Urothelium cell line (cell line): Measurements from ENCODE around the gene IDH2.

Experiments
- DNase-seq: peaks from one replicate; pipeline ENCODE4 v3.0.0; 2011; ENCODE audit warnings: low spot score, mixed read lengths
- FAIRE-seq: peaks from 2 replicates; lab custom pipeline; 2011; peaks lifted over from hg19 to GRCh38; lab: Jason Lieb, UNC

IDH2 gene

DNA sequence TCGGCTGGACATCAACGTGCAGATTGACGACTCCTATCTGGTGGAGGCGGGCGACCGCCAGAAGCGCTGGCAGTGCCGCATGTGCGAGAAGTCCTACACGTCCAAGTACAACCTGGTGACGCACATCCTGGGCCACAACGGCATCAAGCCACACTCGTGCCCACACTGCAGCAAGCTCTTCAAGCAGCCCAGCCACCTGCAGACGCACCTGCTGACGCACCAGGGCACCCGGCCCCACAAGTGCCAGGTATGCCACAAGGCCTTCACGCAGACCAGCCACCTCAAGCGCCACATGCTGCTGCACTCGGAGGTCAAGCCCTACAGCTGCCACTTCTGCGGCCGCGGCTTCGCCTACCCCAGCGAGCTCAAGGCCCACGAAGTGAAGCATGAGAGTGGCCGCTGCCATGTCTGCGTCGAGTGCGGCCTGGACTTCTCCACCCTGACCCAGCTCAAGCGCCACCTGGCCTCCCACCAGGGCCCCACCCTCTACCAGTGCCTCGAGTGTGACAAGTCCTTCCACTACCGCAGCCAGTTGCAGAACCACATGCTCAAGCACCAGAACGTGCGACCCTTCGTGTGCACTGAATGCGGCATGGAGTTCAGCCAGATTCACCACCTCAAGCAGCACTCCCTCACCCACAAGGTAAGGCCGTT, 34.2 kb downstream of the IDH2 start:
- no peak for DNase-seq
- no peak for FAIRE-seq

DNA sequence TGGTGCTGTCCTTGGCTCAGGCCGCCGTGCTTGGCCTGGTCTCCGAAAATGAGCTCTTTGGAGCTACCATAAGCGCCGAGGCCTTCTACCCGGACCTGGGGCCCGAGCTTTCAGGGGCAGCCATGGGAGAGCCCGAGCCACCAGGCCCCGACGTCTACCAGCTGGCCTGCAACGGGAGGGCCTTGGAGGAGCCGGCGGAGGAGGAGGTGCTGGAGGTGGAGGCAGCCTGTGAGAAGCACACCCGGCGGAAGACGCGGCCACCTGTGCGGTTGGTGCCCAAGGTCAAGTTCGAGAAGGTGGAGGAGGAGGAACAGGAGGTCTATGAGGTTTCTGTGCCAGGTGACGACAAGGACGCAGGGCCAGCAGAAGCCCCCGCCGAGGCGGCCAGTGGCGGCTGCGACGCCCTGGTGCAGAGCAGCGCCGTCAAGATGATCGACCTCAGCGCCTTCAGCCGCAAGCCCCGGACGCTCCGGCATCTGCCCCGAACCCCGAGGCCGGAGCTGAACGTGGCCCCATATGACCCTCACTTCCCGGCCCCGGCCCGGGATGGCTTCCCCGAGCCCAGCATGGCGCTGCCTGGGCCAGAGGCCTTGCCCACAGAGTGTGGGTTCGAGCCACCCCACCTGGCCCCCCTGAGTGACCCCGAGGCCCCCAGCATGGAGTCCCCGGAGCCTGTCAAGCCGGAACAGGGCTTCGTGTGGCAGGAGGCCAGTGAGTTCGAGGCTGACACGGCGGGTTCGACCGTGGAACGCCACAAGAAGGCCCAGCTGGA, 34.9 kb downstream of the IDH2 start:
- DNase-seq (no peak), FAIRE-seq (no peak)

DNA sequence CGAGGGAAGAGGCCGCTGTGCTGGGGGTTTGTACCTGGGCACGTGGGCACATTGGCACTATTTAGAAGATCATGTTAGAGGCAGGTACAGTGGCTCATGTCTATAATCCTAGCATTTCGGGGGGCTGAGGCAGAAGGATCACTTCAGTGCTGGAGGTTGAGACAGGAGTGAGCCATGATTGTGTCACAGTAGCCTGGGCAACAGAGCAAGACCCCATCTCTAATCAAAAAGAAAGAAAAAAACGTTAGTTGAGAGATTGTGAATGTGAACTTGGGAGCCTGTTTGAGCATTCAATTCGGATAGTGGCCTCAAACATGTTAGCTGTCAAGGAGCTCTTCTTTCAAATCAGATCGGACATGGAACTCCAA, 36.6 kb downstream of the IDH2 start:
- DNase-seq (no peak), FAIRE-seq (no peak)

DNA sequence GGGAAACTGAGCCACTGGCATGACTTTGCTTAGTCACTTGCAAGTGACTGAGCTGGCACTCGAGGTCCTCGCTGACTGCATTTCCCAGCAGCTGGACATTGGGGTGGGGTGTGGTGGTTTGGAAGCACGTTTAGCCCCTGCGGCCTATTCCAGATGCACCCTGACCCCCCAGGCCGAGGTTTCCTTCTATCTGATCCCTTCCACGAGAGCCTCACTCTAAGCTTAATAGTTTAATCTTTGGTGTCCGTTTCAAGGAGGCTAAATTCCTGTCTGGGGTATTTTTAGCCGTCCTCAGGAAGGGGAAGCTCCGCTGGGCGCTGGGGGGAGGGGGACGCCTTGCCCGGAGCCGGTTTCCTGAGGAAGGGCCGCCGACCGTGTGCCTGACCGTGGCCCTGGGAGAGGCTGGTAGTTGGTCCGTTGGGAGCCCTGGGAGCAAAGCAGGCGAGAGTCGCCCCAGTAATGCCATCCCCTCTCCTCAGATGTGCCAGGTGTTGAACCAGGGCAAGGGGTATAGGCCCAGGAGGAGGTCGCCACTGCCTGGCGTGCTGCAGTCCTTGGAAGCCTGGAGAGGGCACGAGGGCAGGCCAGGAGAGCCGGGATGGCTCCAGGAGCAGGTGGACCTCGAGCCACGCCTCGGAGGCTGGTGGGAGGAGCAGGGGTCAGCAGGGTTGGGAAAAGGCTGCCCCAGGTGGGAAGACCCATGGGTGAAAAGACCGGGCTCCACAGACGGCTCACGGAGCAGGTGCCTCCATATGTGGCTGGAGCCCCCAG, 37.2 kb downstream of the IDH2 start:
- DNase-seq (no peak), FAIRE-seq (no peak)

DNA sequence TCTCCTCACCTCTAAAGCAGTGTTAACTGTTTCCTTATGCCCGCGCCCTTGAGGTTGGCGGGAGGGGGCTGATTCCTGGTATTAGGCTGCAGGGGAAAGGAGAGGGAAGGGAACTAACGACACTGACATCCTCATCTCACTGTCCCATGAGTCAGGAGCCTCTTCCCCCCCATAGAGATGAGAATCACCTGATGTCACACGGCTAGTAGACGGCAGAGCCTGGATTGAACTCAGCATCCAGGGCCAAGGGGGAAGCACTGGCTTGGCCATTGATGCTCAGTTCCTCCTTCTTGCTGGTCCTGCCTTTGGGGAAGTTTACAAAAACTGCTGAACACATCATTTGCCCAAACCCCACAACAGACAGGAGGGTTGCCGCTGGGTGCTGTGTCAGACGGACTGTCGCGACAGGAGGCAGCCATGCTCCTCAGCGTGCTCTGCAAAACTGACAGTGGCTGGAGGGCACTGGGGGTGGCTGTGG, 38.5 kb downstream of the IDH2 start:
- FAIRE-seq (no peak), DNase-seq (no peak)

DNA sequence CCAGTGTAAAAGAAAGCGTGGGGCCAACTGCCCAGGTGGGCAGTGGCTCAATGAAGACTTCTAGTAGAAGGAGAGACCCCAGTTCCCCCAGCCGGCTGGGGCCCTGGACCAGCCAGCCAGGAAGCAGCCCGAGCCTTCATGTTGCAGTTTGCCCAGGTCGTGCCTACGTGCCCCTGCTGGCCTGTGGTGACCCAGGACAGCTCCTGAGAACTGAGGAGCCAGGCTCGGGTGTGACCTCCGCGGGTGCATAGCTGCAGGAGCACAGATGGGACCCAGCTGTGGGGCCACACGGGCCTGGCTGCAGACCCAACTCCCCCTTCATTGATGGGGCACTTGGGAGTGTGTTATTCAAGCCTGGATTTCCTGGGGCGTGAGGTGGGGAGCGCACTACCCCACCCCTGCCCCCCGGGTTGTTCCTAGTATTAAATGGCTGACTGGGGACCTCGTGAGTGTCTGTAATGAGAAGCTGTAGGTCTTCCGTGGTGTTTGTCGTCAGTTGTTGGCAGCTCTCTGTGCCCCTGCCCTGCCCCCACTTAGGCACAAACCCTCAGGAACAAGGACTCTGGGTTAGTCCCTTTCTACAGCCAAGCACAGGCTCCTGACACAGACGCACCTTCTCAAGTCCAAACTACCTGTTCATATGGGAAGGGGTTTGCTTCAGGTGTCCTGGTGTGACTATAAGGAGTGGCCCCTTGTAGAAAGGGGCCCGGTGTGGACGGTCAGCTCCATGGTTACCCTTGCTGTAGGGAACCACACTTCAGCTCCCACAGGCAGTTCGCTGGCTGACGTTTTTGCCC, 39.1 kb downstream of the IDH2 start:
- FAIRE-seq: no peak

DNA sequence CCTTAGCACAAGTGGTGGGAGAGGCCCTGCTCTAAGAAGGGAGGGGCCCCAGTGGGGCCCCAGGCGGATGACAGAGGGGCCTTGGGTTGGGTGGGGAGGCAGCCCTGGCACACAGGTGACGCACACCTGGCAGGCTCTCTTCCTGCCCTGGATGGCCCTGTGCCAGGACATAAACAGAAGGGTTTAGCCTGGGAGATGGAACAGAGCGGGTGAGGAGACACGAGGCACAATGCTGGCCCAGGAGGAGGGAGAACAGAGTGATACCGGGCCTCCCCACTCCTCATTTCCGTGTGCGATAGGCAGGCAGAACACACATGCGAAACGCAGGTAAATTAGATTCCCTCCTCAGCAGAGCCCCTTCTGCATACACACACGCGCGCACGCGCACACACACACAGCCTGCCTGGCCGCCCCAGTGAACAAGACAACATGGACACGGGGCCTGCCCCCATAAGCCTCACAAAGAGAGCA, 39.8 kb downstream of the IDH2 start:
- DNase-seq: no peak
- FAIRE-seq: no peak

More for the DNA sequence above, 39.1 kb downstream of the IDH2 start:
- no peak for DNase-seq

DNA sequence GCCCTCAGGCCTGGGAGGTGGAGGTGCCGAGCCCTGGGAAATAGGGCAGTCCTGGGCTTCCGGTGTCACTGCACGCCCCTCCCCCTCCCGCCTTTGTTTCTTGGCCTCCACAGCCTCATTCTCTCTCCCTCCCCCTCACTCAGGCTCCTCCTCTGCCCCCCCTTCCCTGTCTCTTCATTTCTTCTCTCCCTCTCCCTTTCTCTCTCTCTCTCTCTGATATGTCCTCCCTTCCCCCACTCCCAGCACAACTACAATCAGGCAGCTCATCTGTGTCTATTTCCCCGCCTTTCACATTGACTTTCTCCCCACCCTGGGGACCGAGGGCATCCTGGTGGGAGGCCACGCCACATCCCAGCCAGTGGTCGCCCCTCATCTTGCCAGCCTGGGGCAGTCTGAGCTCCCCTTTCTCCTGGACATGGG, 40.2 kb downstream of the IDH2 start:
- peak; percentile 16 for DNase-seq
- no peak for FAIRE-seq

DNA sequence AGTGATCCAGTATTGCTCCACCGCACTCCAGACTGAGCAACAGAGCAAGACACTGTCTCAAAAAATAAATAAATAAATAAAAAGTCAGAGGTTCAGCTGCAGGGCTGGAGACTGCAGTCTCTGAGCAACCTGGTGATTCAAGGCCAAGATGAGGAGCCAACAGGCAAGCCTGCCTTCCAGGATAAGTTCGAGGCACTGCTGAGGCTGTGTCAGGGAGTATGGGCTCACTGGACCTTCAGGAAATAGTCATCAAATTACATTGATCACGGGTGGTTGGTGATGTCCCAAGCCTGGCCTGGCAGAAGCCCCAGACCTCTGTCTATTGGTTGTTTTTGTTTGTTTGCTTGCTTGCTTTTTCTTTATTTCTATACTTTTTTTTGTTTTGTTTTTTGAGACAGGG, 41.5 kb downstream of the IDH2 start:
- DNase-seq (no peak), FAIRE-seq (no peak)

DNA sequence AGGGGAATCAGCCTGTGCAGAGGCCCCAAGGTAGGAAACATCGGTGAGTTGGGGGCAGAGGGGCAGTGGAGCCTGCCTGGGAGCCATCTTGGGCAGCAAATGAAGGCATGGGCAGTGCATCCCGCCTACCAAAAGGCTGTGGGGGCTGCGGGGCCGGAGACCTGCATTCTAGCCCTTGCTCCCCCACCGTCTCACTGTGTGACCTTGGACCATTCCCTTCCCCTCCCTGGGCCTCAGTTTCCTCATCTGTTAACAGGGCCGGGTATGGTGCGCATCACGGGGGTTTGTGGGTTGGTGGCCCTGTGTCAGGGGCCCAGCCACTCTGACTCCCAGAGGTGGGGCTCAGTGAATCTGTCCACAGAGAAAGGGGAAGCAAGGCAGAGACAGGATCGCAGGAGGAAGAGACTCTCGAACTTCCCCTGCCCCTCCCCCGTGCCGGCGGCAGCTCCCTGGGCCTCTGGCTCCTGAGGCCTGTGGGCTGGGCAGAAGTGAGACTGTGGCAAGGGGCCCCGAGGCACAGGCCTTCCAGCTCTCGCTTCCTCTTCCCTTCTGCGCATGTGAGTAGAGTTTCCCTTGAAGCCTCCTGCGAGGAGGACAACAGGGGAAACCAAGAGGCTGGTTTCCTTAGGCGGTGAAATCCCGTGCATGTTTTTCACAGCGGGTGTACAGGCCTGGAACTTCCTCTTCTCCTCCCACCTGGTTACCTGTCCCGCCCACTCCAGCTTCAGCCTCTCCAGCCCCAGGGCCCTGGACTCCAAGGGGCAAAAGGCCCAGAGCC, 42.9 kb downstream of the IDH2 start:
- FAIRE-seq (no peak), DNase-seq (no peak)

DNA sequence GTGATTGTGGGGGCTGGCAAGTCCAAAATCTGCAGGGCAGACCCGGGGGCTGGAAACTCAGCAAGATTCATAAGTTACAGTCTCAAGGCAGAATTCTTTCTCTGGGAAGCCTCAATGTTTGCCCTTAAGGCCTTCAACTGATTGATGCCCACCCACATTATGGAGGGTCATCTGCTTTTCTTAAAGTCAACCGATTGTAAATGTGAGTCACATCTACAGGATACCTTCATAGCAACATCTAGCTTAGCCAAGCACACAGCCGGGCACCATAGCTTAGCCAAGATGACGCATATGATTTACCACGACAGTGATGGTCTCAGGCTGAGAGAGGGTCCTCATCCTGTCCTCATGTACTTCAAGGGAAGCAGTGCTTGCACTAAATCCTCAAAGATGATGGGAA, 43.5 kb downstream of the IDH2 start:
- DNase-seq (no peak), FAIRE-seq (no peak)

DNA sequence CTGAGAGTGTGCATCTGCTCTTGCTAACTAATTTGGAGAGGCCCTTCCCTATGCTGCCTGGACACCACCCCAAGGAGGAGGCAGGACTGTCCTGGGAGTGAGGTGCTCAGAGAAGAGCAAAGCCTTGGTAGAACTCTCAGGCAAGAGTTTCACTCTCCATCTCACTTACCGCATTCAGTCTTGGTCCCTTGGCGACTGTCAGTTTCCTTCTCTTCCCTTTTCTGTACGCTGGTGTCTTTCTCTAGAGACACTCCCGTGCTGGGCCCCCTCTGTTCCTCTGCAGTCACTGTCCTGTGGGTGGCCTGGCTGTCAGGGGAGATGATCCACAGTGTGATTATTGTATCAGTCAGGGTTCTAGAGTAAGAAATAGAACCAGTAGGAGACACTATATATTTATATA, 44.0 kb downstream of the IDH2 start:
- FAIRE-seq: no peak

DNA sequence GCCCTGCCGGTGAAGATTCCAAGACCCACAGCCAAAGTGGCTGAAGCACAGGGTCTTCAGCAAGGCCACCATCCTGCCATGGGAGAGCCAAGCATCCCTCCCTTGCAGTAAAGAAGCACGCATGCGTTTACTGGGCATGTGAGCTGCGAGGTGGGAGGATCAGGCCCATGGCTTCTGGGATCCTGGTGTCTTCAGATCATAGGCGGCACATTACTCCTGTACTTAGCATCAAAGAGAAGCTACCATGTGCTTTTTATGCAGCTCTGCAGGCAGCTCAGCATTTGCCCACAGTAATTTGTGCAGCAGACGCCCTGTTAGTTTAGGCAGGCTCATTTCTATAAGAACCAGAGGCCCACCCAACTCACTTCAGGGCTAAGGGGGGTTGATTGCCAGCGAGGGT, 45.7 kb downstream of the IDH2 start:
- FAIRE-seq: no peak
- DNase-seq: no peak

More for the DNA sequence above, 44.0 kb downstream of the IDH2 start:
- DNase-seq: no peak

DNA sequence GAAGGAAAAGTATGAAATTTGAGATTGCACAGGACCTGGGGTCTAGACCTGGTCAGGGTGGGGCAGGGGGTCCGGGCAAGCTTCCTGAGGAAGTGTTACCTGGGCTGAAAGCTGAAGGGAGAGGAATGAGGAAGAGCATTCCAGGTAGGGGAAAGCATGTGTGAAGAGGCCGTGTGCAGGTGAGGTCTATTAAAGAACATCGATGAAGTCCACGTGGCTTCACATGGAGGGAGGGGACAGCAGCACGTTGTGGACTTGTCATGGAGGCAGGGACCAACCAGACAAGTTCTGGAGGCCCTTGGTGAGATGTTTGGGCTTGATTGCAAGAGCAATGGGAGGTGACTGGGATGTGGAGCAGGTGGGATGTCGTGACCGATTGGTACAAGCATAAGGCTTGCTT, 47.1 kb downstream of the IDH2 start:
- FAIRE-seq: no peak
- no peak for DNase-seq

DNA sequence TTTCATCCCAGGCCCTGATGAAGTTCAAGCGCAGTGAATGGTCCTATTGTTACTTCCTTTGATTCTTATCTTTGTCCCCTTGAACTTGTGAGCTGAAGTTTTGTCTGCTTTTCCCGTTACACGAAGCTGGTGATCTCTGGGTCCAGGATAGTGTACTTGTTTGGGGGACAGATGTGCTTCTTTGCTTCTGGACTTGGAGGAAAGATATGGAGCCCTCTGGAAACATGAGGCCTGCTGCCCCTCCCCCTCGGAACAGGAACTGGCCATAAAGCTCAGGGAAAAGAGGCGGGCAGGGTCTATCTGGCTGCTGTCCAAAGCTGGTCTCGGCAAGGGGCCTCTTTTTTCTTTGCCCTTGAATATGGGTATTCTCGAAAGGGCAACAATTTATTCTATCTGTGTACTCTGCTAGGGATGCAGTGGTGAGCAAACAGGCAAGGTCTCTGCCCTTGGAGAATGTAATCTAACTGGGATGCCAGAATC, 47.6 kb downstream of the IDH2 start:
- no peak for DNase-seq
- FAIRE-seq: no peak

DNA sequence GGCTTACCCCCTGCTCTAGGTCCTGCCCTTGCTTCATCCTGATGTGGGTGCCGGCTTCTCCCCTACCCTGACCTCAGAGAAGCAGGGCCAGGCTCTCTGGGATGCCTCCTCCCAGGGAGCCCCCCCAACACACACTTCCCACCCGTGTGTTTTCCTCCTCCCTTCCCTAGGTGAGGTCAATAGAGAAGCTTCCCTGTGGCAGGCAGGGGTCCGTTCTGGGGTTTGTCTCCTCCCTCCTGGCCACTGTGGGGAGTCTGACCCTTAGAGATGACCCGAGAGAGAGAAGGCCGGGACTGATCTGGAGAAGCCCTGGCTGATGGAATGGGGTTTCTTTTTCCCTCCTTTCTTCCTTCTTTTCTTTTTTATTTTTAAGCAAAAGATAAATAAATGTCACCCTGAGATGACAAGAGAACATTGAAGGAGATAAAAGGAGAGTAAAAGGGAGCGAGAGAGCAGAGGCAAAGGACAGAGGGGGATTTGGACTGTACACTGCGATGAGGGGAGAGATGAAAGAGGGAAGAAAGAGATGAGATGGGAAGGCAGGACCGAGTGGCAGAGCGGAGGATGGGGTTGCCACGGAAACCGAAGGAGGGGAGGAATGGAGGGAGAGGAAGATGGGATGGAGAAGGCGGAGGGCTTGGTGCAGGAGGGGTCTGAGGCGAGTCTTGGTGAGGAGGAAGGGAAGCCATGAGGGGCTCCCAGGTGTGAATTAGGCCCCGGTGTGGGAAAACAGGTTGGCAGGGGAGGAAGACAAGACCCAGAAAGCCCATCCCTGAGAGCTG, 48.4 kb downstream of the IDH2 start:
- FAIRE-seq: no peak
- DNase-seq: no peak

DNA sequence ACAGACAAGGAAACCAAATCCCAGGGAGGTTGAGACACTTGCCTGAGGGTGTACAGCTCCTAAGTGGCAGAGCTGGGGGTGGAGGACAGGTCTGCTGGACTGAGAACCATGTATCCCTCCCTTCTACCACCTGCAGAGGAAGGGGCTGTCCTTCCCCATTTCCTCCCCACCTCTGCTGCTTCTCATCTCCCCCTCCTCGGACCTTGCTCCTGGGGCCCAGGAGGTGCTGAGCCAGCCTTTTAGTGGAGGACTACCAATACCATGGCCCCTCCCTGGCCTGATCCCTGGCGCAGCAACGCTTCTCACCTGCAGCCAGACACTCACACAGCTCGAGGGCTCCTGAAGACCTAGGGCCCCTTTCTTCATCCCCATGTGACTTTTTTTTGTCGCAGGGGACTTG, 50.4 kb downstream of the IDH2 start:
- DNase-seq: no peak
- FAIRE-seq: no peak

DNA sequence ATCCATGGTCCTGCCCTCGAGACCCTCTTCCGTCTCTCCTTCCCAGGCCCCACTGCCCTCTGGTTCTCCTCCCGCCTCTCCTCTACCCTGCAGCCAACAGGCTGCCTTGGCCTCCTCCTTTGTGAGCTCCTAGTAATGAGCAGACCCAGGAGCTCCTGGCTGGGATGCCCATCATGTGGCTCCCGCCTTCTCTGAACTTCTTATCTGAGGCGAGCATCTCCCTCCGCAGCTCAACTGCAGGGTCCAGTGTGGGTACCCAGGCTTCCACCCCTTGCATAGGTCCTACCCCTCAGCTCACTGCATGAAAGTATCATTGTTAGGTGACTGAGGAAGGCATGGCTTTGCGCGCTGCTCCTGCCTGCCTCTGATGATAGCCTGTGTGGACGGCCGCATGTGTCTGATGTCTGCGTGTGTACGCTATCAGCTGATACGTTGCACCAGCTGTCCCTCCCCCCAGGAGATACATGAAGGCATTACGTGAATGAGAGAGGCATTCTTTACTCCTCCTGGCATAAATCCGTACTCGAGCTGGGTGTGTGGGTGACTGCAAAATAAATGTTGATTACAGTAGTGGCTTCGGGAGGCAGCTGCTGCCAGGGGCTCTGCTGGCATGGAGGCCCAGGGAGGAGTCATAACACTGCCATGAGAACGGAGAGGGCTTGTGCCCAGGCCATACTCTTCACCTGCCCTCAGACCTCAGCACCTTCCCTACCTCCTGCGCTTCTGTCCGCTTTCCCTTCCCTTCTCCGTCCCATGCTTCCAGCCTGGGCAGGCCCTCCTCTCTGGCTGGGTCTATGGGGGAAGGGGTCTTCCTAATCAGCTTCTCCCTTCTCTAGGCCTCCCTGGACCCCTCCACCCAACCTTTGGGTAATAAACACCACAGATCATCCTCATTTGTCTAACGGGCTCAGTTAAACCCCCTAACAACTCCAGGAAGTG, 52.3 kb downstream of the IDH2 start:
- FAIRE-seq: no peak
- no peak for DNase-seq
